Osteoblast (primary cell): ENCODE results near the gene KCNS1. TPM values are rescaled to one million over a fixed set of nuclear protein-coding genes. Genes with fewer than 3 reads are reported as not detected.

Experiments used
- DNase-seq: peaks from one replicate; pipeline ENCODE4 v3.0.0; 2011; ENCODE audit warnings: low spot score, mixed read lengths; ENCODE audit not compliant: insufficient read length; ENCODE audit errors: missing footprints
- H2AFZ ChIP-seq: 2 replicates; pipeline ENCODE4 v1.6.0; 2011; ENCODE audit warnings: mild to moderate bottlenecking, low read length
- H3K27ac ChIP-seq: 2 replicates; pipeline ENCODE4 v1.5.1; 2011; ENCODE audit warnings: mild to moderate bottlenecking, low read depth, low read length, moderate library complexity
- H3K27me3 ChIP-seq: 2 replicates; pipeline ENCODE4 v1.6.0; 2012; ENCODE audit warnings: mild to moderate bottlenecking, control low read depth, inconsistent platforms, low read length, moderate library complexity; ENCODE audit not compliant: insufficient read depth
- H3K36me3 ChIP-seq: 2 replicates; pipeline ENCODE4 v1.5.1; 2011; ENCODE audit warnings: mild to moderate bottlenecking, low read length, control low read depth, moderate library complexity; ENCODE audit not compliant: insufficient read depth
- H3K4me1 ChIP-seq: 2 replicates; pipeline ENCODE4 v1.5.1; 2011; ENCODE audit warnings: mild to moderate bottlenecking, low read length, control low read depth, moderate library complexity; ENCODE audit not compliant: insufficient read depth
- H3K4me2 ChIP-seq: 2 replicates; pipeline ENCODE4 v1.6.0; 2011; ENCODE audit warnings: mild to moderate bottlenecking, low read length; ENCODE audit not compliant: insufficient read depth
- H3K4me3 ChIP-seq: fragments of 200-600 bp; sonication (generic); 3 replicates; pipeline ENCODE4 v1.5.1; 2012; ENCODE audit warnings: mild to moderate bottlenecking, low read length, inconsistent platforms; ENCODE audit not compliant: insufficient read depth
- H3K79me2 ChIP-seq: 2 replicates; pipeline ENCODE4 v1.6.0; 2012; ENCODE audit warnings: mild to moderate bottlenecking, low read length, control low read depth, inconsistent platforms; ENCODE audit not compliant: insufficient read depth
- H3K9me3 ChIP-seq: 2 replicates; pipeline ENCODE4 v1.5.1; 2011; ENCODE audit warnings: low read depth, low read length, control low read depth
- H4K20me1 ChIP-seq: 2 replicates; pipeline ENCODE4 v1.6.0; 2012; ENCODE audit warnings: mild to moderate bottlenecking, low read length, control low read depth; ENCODE audit not compliant: insufficient read depth
- total RNA-seq: library from RNA; depleted of rRNA; stranded (reverse); fragments of >200 nt; gene quantifications from 2 replicates; pipeline ENCODE4 v1.2.3, GENCODE V29; 2012
- TF ChIP-seq, protein P1 (sequence below): IDR thresholded peaks from 2 replicates; pipeline ENCODE4 v1.5.1; 2011; ENCODE audit warnings: mild to moderate bottlenecking, low read depth, low read length, moderate library complexity; ENCODE audit errors: extremely low read depth

KCNS1 gene
- total RNA-seq, 1 donor, result 1.1 TPM

DNA sequence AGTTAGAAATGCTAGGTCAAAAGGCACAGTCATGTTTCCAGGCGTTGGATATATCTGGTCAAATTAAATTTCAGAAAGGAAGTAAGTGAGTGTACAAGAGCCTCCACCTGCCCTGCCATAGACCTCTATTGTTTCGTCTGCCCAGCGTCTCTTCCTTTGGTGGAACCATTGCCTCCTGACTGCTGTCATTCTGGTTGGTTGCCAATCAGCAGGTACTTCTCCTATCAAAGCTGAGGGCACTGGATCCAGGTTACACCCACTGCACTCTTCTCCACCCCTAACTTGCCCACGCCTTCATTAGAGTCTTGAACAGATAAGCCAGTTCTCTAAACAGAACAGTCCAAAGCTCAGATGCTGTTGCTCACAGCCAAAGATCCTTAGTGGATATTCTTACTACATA lies 16.7 kb upstream of the KCNS1 start:
- DNase-seq, result no peak
- Histone ChIP-seq H3K79me2 (no peaks in the 10 kb centered on the region), H3K4me2 (no peak overlapping the region), H3K27ac (no peak overlapping the region), H3K36me3 (no peaks in the 10 kb centered on the region), H3K4me3 (no peak overlapping the region), H3K4me1 (no peaks in the 10 kb centered on the region), H3K9me3 (no peaks in the 10 kb centered on the region), H3K27me3 (peaks cover 26% of the 10 kb centered on the region), H2AFZ (no peak overlapping the region), H4K20me1 (no peaks in the 10 kb centered on the region)
- TF ChIP-seq, protein P1, sequence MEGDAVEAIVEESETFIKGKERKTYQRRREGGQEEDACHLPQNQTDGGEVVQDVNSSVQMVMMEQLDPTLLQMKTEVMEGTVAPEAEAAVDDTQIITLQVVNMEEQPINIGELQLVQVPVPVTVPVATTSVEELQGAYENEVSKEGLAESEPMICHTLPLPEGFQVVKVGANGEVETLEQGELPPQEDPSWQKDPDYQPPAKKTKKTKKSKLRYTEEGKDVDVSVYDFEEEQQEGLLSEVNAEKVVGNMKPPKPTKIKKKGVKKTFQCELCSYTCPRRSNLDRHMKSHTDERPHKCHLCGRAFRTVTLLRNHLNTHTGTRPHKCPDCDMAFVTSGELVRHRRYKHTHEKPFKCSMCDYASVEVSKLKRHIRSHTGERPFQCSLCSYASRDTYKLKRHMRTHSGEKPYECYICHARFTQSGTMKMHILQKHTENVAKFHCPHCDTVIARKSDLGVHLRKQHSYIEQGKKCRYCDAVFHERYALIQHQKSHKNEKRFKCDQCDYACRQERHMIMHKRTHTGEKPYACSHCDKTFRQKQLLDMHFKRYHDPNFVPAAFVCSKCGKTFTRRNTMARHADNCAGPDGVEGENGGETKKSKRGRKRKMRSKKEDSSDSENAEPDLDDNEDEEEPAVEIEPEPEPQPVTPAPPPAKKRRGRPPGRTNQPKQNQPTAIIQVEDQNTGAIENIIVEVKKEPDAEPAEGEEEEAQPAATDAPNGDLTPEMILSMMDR, result no peak

- Histone ChIP-seq H3K4me1 (no peaks in the 10 kb centered on the region), H4K20me1 (no peaks in the 10 kb centered on the region), H3K27ac (no peak overlapping the region), H2AFZ (no peak overlapping the region), H3K27me3 (peaks cover 26% of the 10 kb centered on the region), H3K4me2 (no peak overlapping the region), H3K4me3 (no peak overlapping the region), H3K36me3 (no peaks in the 10 kb centered on the region), H3K9me3 (no peaks in the 10 kb centered on the region), H3K79me2 (no peaks in the 10 kb centered on the region)
- DNase-seq, result no peak
- TF ChIP-seq, protein P1, result no peak
These were observed 14.9 kb upstream of the KCNS1 start for GRCh38 chr20:45115829-45116228.

- peak; percentile 81 for DNase-seq
- Histone ChIP-seq H3K79me2 (no peaks in the 10 kb centered on the region), H2AFZ (no peak overlapping the region), H3K4me2 (no peak overlapping the region), H3K4me3 (no peak overlapping the region), H3K27me3 (peaks cover 26% of the 10 kb centered on the region), H3K4me1 (no peaks in the 10 kb centered on the region), H3K36me3 (no peaks in the 10 kb centered on the region), H3K9me3 (no peaks in the 10 kb centered on the region), H3K27ac (no peak overlapping the region), H4K20me1 (no peaks in the 10 kb centered on the region)
- TF ChIP-seq, protein P1, result no peak
These were observed 14.5 kb upstream of the KCNS1 start for GRCh38 chr20:45115386-45115774.

GRCh38 chr20:45114465-45115385 lies 13.8 kb upstream of the KCNS1 start, which contains the start of gene WFDC5:
Gene WFDC5 (minus strand): TSS chr20:45115174. CDS start chr20:45115083, 91 bp downstream.
- Histone ChIP-seq H3K4me3 (no peak within 1 kb of the TSS), H2AFZ (no peak within 1 kb of the TSS), H3K4me2 (no peak within 1 kb of the TSS), H3K79me2 (no peaks in the 10 kb centered on the region), H3K9me3 (no peaks in the 10 kb centered on the region), H3K27ac (no peak within 1 kb of the TSS), H3K36me3 (no peaks in the 10 kb centered on the region), H4K20me1 (no peaks in the 10 kb centered on the region), H3K27me3 (peaks cover 21% of the 10 kb centered on the region), H3K4me1 (no peaks in the 10 kb centered on the region)
- DNase-seq, result peak; percentile 61
- TF ChIP-seq, protein P1, result no peak
